ENCODE measurements around the gene TIAM1. TPM values are rescaled to one million over a fixed set of nuclear protein-coding genes. Genes with fewer than 3 reads are reported as not detected.
A peak's percentile ranks its signal among the peaks of the same experiment; 100 is the strongest.

Gene TIAM1
- total RNA-seq, 2 donors from 2014 or later: 6.0 to 38.1 TPM

DNA sequence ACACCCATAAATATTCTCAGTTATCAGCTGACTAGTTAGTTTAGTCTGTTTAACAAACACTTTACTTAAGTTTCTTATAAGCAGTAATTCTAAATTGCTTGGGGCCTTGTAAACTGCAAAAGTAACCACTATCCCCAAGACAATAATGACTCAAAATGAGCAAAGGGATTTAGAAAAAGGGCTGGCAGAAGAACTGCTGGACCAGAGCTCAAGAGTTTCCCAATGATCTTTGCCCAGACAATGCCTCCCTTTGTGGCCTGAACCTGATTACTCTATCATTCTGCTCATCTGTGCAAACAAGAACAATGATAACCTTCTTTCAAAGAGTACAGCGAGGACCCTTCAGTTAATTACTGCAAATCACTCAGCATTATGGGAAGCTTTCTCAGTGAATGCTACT, 123.5 kb downstream of the TIAM1 start:
- no peaks in the 10 kb centered on the region for H3K36me3 ChIP-seq
- intact Hi-C loops (cut with DNase I): no loop called here
- DNase-seq (ENCODE audit: low spot score): no peak
- 27% methylated on average over 1 of the region's 1 CpG for WGBS
- H3K4me1 ChIP-seq (replicated peaks): no peaks in the 10 kb centered on the region
- TF ChIP-seq POLR2A (IDR thresholded peaks at IDR 0.05): no peak
- TF ChIP-seq CTCF (IDR thresholded peaks at IDR 0.05): no peak
- no peak for TF ChIP-seq POLR2AphosphoS5 (IDR thresholded peaks at IDR 0.05)
- H3K9me3 ChIP-seq: no peaks in the 10 kb centered on the region
- no peak overlapping the region for H3K27ac ChIP-seq
- H3K27me3 ChIP-seq (replicated peaks; ENCODE audit: insufficient read depth): no peaks in the 10 kb centered on the region
- H3K4me3 ChIP-seq: no peak overlapping the region

- H3K36me3 ChIP-seq: no peaks in the 10 kb centered on the region
- H3K27me3 ChIP-seq (replicated peaks; ENCODE audit: insufficient read depth): no peaks in the 10 kb centered on the region
- no peaks in the 10 kb centered on the region for H3K4me1 ChIP-seq (replicated peaks)
- H3K9me3 ChIP-seq: no peaks in the 10 kb centered on the region
- no peak overlapping the region for H3K4me3 ChIP-seq
- intact Hi-C loops (cut with DNase I): no loop called here
- DNase-seq (ENCODE audit: low spot score): peak; percentile 63
- no peak for TF ChIP-seq POLR2A (IDR thresholded peaks at IDR 0.05)
- TF ChIP-seq POLR2AphosphoS5 (IDR thresholded peaks at IDR 0.05): peak; percentile 45
- 10% methylated on average over 12 of the region's 12 CpGs for WGBS
- no peak overlapping the region for H3K27ac ChIP-seq
These were observed 125.0 kb downstream of the TIAM1 start for GRCh38 chr21:31218830-31219608.

GRCh38 chr21:31216206-31216605, 127.9 kb downstream of the TIAM1 start:
- intact Hi-C loops (cut with DNase I): no loop called here
- Histone ChIP-seq H3K36me3 (no peaks in the 10 kb centered on the region), H3K4me3 (no peak overlapping the region), H3K9me3 (no peaks in the 10 kb centered on the region), H3K27me3 (replicated peaks; ENCODE audit: insufficient read depth) (no peaks in the 10 kb centered on the region), H3K4me1 (replicated peaks) (no peaks in the 10 kb centered on the region), H3K27ac (no peak overlapping the region)
- DNase-seq (ENCODE audit: low spot score): no peak
- TF ChIP-seq POLR2AphosphoS5 (IDR thresholded peaks at IDR 0.05) (no peak), POLR2A (IDR thresholded peaks at IDR 0.05) (no peak), CTCF (IDR thresholded peaks at IDR 0.05) (no peak)
- WGBS: 97% methylated on average over 10 of the region's 10 CpGs

- WGBS: 84% methylated on average over 2 of the region's 2 CpGs
- no peak for DNase-seq (ENCODE audit: low spot score)
- TF ChIP-seq POLR2A (IDR thresholded peaks at IDR 0.05) (no peak), POLR2AphosphoS5 (IDR thresholded peaks at IDR 0.05) (no peak), CTCF (IDR thresholded peaks at IDR 0.05) (no peak)
- H3K27me3 ChIP-seq (replicated peaks; ENCODE audit: insufficient read depth): no peaks in the 10 kb centered on the region
- no peaks in the 10 kb centered on the region for H3K4me1 ChIP-seq (replicated peaks)
- no peaks in the 10 kb centered on the region for H3K36me3 ChIP-seq
- H3K27ac ChIP-seq: no peak overlapping the region
- no peaks in the 10 kb centered on the region for H3K9me3 ChIP-seq
- no peak overlapping the region for H3K4me3 ChIP-seq
- intact Hi-C loops (cut with DNase I): no loop called here
These were observed 130.3 kb downstream of the TIAM1 start for GRCh38 chr21:31213787-31214186.

- Histone ChIP-seq H3K27ac (no peak overlapping the region), H3K4me1 (replicated peaks) (no peaks in the 10 kb centered on the region), H3K4me3 (no peak overlapping the region), H3K36me3 (no peaks in the 10 kb centered on the region), H3K27me3 (replicated peaks; ENCODE audit: insufficient read depth) (no peaks in the 10 kb centered on the region), H3K9me3 (no peaks in the 10 kb centered on the region)
- TF ChIP-seq CTCF (IDR thresholded peaks at IDR 0.05): no peak
- no peak for TF ChIP-seq POLR2AphosphoS5 (IDR thresholded peaks at IDR 0.05)
- no peak for TF ChIP-seq POLR2A (IDR thresholded peaks at IDR 0.05)
- no peak for DNase-seq (ENCODE audit: low spot score)
- WGBS: 98% methylated on average over 2 of the region's 2 CpGs
- intact Hi-C loops (cut with DNase I): no loop called here
These were observed 132.2 kb downstream of the TIAM1 start for GRCh38 chr21:31211836-31212235.

Data from prostate gland (tissue), 2 donors.